Putamen (tissue), 1 donor: ENCODE measurements around the gene HMCN1.

ENCODE experiments used
- DNase-seq: peaks from one replicate; pipeline ENCODE4 v3.0.0-alpha.2; 2016; ENCODE audit warnings: low spot score

Gene HMCN1

GRCh38 chr1:185966471-185966870, 232.3 kb downstream of the HMCN1 start:
- DNase-seq = no peak

DNA sequence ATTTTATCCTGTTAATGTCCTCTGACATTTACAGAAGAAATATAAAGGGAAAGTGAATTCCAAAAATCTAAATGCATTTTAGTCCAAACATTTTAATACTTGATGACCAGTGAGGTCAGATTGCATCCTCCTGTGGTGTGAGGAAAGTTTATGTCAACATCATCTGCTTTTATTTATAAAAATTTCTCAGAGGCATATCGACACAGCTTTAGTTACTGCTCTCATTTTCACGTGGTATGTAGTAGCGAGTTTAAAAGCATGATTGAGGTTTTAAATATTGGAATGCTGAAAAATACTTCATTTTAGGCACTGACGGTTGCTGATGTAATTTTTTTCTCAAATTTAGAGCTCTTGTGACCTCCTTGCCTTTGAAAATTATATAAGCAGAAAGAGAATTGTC, 234.8 kb downstream of the HMCN1 start:
- DNase-seq = no peak

GRCh38 chr1:185969524-185969991, 235.4 kb downstream of the HMCN1 start:
- no peak for DNase-seq

DNA sequence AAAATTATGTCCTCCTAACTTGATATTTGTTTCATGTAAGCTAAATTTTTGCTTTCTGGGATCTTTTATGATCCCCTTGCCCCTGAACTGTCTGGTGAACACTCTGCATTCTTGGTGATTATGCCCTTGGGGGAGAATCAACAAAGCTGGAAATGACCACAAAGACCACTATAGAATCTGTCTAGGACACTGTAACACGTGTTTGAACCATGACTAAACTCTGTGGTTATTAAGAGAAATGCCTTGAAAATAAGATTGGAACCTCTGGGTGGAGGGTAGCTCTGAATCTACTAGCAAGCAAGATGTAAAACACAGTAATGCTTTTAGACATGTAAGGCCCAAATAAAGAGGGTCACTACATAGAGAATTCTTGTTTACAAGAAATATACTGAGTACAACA, 237.5 kb downstream of the HMCN1 start:
- no peak for DNase-seq

- DNase-seq = no peak
These were observed 238.1 kb downstream of the HMCN1 start for GRCh38 chr1:185972096-185972850.

- no peak for DNase-seq
These were observed 239.5 kb downstream of the HMCN1 start for GRCh38 chr1:185973645-185974044.

DNA sequence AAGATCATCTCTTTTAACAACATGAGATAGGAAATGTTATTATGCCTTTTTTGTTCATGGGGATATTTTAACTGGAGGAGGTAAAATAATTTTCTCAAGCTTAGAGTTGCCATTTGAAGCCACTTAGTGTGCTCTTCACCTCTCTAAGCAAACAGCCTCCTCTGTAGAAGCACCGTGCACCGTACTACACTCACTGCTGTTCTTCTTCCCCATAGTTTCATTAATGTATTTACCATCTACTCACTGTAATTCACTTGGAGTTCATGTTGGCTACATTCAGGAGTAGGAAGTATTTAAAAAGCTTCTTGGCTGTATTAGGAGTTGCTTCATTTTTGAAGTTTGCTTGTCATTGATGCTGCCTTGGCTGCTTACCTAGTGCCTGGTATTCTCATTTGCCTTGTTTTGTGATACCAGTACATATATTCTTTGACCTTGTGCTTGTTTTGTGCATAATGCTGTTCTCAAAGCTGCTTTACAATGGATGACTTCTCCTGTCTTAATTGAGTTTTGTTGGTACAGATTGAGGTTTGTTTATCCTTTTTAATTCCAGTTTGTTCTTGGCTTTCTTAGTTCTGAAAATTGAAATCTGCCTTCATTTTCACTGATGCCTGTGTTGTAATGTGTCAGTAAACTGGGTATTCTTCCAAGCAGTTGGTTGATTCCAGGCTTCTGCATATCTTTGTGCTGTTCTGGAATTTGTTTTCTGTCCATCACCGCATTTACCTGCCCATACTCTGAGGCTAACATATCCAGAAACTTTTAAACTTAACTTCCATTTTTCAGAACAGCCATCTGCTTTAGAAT, 240.4 kb downstream of the HMCN1 start:
- no peak for DNase-seq

DNA sequence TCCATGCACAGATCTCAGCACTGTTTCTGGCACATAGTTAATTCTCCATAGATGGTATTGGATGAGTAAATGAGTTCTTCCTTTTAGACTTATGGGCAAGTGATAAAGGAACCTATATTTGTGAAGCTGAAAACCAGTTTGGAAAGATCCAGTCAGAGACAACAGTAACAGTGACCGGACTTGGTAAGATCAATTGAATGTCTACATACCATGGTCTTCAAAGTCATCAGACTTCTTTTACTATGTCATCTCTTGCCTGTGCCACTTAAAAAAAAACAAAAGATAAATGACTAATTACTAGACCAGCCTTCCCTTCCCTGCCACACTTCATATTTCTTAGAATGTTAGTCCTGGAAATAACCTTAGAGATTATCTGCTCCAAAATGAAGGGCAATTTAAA, 246.7 kb downstream of the HMCN1 start:
- no peak for DNase-seq

GRCh38 chr1:185984113-185984836, 250.1 kb downstream of the HMCN1 start:
- DNase-seq = no peak

GRCh38 chr1:185987611-185988321, 253.6 kb downstream of the HMCN1 start:
- no peak for DNase-seq

GRCh38 chr1:185990565-185990964, 256.4 kb downstream of the HMCN1 start:
- no peak for DNase-seq

- DNase-seq = no peak
These were observed 257.1 kb downstream of the HMCN1 start for GRCh38 chr1:185991266-185991665.

- DNase-seq = no peak
These were observed 262.0 kb downstream of the HMCN1 start for GRCh38 chr1:185996211-185996610.

GRCh38 chr1:185998391-185998790, 264.2 kb downstream of the HMCN1 start:
- no peak for DNase-seq

DNA sequence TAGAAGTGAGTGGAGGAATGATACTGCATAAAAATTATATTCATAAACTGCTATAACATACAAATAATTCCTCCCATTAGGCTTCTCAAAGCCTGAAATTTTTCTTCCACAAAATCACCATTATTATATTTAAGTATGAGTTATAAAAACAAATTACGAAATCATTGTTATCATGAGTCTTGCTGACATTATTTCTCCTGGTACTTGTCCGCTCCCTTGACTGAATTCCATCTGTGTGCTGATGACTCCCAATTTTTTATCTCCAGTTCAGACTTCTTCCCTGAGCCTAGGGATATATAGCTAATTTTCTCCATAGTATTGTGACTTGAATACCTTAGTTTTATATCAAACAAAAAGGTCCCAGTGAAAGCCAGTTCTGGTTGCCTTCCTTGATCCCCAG, 268.2 kb downstream of the HMCN1 start:
- DNase-seq = no peak

DNA sequence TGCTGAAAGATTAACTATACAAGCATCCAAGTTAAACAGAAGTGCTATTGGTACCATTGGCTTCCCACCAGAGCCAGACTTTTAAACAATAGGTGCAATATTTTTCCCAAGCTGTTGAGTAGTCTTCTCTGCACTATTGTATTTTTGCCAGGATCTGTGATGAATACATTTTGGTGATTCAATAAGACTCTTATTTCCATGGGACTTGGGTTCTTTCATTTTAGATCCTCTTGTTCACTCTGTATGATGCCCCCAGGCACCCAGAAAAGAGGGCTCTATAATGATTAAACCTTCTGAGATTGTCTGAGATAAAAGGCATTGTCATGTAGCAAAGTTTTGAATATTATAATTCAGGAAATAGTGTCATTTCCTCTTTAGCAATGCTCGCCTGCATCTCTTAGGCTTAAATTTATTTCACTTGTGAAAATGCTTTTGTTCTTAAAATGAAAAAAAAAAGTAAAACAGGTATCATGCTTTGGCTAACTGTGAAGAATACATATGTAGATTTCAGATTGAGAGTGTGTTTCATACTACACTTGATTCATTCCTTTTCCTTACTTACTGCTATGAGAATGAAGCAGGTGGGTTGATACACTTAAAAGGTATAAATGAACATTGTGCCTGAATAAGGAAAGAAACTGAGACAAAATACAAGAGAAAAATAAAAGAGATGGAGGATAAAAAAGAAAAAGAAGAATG, 275.0 kb downstream of the HMCN1 start:
- DNase-seq = no peak

DNA sequence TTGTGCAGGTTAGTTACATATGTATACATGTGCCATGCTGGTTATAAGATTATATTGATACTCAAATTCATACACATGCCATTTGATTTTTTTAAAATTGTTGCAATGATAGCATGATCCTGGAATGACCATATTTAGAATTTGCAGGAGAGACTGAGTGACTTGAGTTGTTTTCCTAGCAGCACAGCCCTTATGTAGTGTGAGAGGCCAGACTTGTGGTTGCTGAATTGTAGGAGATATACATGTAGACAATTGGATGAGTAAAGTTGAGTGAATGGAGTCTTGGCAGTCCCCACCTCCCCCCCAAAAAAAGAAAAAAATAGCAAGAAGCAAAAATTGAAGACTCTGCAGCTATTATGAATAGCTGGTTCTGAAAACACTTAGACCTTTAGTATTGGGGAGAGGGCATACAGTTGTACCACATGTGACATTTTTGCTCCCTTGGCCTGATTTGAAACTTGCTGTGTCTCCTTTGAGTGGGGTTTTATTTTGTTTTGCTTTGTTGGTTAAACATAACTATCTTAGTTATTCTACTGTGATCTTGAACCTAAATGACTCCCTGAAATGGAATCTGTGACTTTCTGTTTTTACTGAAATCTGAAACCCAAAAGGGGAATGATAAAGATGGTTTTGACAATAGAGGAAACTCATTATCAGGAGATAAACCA, 280.3 kb downstream of the HMCN1 start:
- DNase-seq = no peak

DNA sequence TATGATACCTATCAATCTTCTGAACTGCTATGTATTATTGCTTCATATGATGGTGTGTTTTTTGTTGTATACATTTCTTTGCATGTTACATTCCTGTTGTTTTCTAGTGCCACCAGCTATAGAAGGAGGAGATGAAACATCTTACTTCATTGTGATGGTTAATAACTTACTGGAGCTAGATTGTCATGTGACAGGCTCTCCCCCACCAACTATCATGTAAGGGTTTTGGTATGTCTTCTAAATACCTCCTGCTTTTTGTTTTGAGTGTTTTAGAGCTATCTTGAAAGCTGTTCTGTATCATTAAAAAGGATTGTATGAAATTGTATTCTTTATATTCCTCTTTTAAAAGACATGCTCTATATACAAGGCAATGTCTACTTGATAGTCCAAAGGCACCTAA, 282.7 kb downstream of the HMCN1 start:
- DNase-seq = no peak

DNA sequence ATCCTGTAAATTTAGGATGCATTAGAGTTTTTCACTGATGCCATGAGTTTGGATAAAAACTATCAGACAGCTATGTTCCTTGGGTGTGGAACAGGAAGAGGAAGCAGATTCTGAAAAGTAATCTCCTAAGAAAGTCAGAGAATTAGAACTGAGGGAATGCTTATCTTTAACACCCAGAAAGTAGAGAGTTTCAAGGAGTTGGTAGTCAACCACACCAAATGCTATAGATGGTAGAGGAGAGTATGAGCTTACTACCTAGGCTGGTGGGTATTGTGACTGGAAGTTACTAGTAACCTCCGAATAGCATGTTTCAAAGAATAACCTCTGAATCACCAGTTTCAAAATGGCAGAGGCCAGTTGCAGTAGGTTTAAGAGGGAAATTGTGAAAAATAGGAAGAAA, 288.0 kb downstream of the HMCN1 start:
- DNase-seq = no peak

GRCh38 chr1:186026946-186027345, 292.8 kb downstream of the HMCN1 start:
- DNase-seq = no peak

DNA sequence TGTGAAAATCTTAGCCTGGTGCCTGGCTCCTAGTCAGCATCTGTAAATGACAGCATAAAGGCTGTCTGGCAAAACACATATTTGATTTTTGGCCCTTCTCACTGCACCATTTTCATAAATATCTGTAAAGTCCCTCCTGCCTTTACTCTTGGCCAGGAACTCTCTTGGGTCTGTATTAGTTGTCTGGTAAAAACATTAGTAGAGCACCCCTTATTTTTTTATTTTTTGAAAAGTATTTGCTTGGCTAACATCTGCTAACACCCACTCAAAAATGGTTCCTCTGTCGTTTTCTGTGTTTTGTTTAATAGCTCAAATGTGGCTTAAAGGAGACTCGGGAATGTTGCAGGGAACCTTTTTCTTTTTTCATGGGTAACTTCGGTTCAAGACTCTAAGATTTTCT, 293.4 kb downstream of the HMCN1 start:
- DNase-seq = no peak
